Bronchial epithelial cell (primary cell): ENCODE results near the gene PLEKHA7. TPM values are rescaled to one million over a fixed set of nuclear protein-coding genes. Genes with fewer than 3 reads are reported as not detected.

Experiments
- DNase-seq: peaks from one replicate; pipeline ENCODE4 v3.0.0-alpha.2; 2010; ENCODE audit warnings: low read depth
- FAIRE-seq: peaks from 2 replicates; lab custom pipeline; 2011; peaks lifted over from hg19 to GRCh38; lab: Jason Lieb, UNC
- H3K27me3 ChIP-seq: 2 replicates; pipeline ENCODE4 v1.5.1; 2011; ENCODE audit warnings: low read length; ENCODE audit not compliant: control insufficient read depth, insufficient read depth
- H3K36me3 ChIP-seq: 2 replicates; pipeline ENCODE4 v1.5.1; 2011; ENCODE audit warnings: low read length; ENCODE audit not compliant: control insufficient read depth, insufficient read depth
- H3K4me3 ChIP-seq: 2 replicates; pipeline ENCODE4 v1.5.1; 2011; ENCODE audit warnings: mild to moderate bottlenecking, low read depth, low read length, control low read depth
- CTCF ChIP-seq: IDR thresholded peaks from 2 replicates; pipeline ENCODE4 v1.5.1; 2011; ENCODE audit warnings: mild to moderate bottlenecking, moderate library complexity, low read length, control low read depth, inconsistent platforms; ENCODE audit not compliant: insufficient read depth, severe bottlenecking
- total RNA-seq: library from RNA; depleted of rRNA; stranded (reverse); fragments of >200 nt; gene quantifications from 2 replicates; pipeline ENCODE4 v1.2.1, GENCODE V29; 2014

Gene PLEKHA7
- total RNA-seq, 1 donor from 2014 or later: 2.4 TPM

GRCh38 chr11:16834384-16834783 lies 179.8 kb downstream of the PLEKHA7 start:
- FAIRE-seq: no peak
- no peaks in the 10 kb centered on the region for H3K36me3 ChIP-seq
- no peak for TF ChIP-seq CTCF

GRCh38 chr11:16833026-16833425 lies 181.2 kb downstream of the PLEKHA7 start:
- TF ChIP-seq CTCF: no peak
- no peaks in the 10 kb centered on the region for H3K36me3 ChIP-seq
- H3K4me3 ChIP-seq: no peak overlapping the region
- FAIRE-seq (no peak), DNase-seq (no peak)
- H3K27me3 ChIP-seq: no peaks in the 10 kb centered on the region

More at GRCh38 chr11:16834384-16834783, 179.8 kb downstream of the PLEKHA7 start:
- no peak for DNase-seq
- H3K4me3 ChIP-seq: no peak overlapping the region
- H3K27me3 ChIP-seq: no peaks in the 10 kb centered on the region

GRCh38 chr11:16832193-16832539 lies 182.0 kb downstream of the PLEKHA7 start:
- DNase-seq (no peak), FAIRE-seq (no peak)
- TF ChIP-seq CTCF: no peak
- Histone ChIP-seq H3K27me3 (no peaks in the 10 kb centered on the region), H3K36me3 (no peaks in the 10 kb centered on the region), H3K4me3 (no peak overlapping the region)

- Histone ChIP-seq H3K4me3 (no peak overlapping the region), H3K27me3 (no peaks in the 10 kb centered on the region), H3K36me3 (no peaks in the 10 kb centered on the region)
- FAIRE-seq (no peak), DNase-seq (no peak)
- TF ChIP-seq CTCF: no peak
Observed at GRCh38 chr11:16831316-16832192, 182.7 kb downstream of the PLEKHA7 start.

- TF ChIP-seq CTCF: no peak
- no peak for FAIRE-seq
Observed at GRCh38 chr11:16827139-16827538, 187.1 kb downstream of the PLEKHA7 start.

More at GRCh38 chr11:16827139-16827538, 187.1 kb downstream of the PLEKHA7 start:
- no peaks in the 10 kb centered on the region for H3K27me3 ChIP-seq
- H3K4me3 ChIP-seq: no peak overlapping the region
- H3K36me3 ChIP-seq: no peaks in the 10 kb centered on the region
- DNase-seq: no peak
